Renal cortex interstitium (tissue), 11 donors: ENCODE results near the gene HES3. TPM values are rescaled to one million over a fixed set of nuclear protein-coding genes. Genes with fewer than 3 reads are reported as not detected.
A peak's percentile ranks its signal among the peaks of the same experiment; 100 is the strongest.

ENCODE experiments used
- DNase-seq, 11 donors: peaks; one replicate each; pipeline ENCODE4 v3.0.0-alpha.2; 2013; ENCODE audit warnings: low read depth in 9 of 11, low spot score in 4 of 11; ENCODE audit errors: extremely low read depth in 1 of 11
- polyA plus RNA-seq, 3 donors: library from polyadenylated mRNA; unstranded; fragments of 120-200 nt; gene quantifications; one replicate each; pipeline ENCODE4 v1.2.1, GENCODE V29; 2013; ENCODE audit not compliant: insufficient read length in 3 of 3

HES3 gene
- polyA plus RNA-seq, 3 donors: not detected

DNA sequence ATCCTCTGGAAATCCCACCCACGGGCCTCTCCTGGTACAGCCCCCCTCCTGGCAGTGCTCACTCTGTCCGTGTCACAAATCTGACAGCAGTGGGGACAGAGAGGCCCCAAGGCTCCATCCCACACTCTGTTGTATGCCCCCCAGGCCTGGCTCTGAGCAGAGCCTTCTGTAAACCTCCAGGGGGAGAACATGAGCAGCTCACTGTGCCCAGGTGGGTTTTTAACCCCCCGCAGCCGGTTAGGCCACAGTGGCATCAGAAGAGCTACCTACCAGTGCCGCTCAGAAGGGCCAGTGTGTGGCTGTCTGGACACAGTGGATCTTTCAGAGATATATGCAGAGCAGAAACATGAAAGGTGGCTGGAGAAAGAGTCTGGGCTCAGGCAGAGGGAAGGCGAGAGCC lies 28.9 kb downstream of the HES3 start:
- DNase-seq: no peak

DNA sequence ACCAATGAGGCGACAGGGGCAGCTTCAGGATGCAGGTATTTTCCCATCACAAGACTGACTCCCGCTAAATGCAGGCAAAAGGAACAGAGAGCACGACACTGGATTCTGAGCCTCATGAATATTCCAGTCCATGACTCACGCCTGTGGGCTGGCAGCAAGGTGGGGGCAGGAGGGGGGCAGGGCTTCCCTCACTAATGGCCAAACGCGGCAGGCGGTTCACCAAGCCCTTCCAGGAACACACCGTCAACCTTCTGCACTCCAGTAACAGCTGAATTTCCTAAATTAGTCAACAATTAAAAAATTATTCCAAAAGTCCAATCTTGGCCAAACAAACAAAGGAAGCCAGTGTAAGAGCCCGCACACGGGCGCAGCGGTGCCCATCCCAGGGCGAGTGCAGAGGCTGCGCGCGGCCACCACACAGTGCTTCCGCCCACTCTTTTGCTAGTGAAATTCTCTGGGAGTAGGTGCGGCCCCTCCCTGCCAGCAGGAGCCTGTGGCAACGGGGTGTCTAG lies 29.5 kb downstream of the HES3 start:
- DNase-seq: peak in 2 of 11 donors; percentile 53 to 65

DNA sequence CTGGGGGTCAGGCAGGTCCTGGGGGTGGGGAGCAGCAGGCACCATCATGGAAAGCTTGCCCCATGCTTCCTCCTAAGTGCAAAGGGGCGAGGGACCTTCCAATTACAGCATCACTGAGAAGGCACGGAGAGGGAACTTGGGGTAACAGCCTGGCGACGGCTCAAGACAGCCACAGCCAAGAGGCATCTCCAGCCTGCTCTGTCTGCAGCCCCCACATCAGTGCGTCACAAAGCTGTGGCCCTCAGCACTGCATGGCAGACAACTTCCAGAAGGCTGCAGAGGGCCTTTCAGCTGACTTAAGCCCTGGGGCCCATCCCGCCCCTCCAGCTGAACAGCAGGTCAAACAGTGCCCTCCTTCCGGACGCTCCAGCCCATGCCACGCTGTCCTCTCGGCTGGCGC lies 30.1 kb downstream of the HES3 start:
- DNase-seq: no peak

DNA sequence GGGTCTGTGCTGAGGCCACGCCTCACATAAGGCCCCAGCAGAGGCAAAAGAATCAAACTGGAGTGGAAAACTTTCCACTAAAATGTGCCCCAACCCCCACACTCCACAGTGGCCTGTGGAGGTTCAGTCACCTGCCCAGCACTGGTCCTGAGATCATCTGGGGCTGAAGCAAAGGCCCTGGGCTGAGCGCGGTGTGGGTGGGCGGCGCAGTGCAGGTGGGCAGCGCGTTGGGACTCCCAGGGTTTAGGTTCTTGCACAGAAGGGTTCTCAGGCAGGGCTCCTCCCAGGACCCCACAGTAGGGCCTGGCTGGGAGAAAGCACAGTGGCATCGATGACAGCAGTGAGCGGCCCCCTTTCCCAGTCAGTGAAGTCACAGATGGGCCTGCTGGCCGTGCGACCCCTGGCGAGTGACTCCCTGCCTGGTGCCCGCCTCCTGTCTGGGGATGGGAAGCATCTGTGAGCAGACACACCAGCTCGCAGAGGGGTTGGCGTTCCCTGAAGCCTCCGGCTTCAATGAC lies 30.7 kb downstream of the HES3 start:
- no peak for DNase-seq

DNA sequence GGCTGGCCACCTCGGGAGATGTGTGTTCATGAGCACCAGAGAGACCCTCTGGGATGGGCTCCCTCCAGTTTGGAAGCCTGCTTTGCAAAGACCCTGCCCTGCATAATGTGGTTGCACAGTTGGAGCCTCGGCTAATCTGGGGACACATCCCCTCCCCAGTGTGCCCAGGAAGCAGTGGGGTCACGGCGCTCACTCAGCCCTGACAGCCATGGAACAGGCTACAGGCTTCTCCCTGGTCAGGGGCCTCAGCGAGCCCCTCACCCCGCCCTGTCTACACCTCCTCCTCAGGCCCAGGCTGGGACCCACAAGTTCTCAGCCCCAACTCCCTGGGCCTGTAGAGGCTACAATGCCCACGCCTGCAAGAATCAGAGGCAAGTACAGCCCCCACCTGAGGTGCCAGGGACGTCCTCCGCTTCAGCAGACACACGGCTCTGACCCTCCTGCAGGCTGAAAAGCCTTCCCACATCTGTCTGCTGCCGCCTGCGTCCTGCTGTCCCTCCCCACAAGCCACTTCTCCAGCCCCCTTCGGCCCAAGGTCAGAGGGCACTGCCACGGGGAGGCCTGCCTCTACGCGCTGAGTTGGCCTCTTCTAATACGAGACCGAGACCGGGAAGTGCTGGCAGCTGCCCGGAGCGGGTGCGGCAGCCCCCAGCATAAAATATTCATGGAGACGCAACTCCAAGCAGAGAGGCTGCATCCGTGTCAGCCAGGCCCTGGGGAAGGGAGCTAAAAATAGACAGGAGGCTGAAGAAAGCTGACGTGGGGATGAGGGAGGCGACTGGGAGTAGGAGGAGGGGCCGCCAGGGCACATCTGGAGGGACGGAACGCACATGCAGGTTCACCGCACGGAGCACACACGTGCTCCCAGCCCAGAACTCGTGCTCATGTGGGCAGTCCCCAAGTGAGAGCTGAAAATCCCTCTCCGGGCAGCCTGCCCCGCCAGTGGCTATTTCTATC lies 32.1 kb downstream of the HES3 start:
- DNase-seq: peak in 5 of 11 donors; percentile 67 to 84 (median 73)

DNA sequence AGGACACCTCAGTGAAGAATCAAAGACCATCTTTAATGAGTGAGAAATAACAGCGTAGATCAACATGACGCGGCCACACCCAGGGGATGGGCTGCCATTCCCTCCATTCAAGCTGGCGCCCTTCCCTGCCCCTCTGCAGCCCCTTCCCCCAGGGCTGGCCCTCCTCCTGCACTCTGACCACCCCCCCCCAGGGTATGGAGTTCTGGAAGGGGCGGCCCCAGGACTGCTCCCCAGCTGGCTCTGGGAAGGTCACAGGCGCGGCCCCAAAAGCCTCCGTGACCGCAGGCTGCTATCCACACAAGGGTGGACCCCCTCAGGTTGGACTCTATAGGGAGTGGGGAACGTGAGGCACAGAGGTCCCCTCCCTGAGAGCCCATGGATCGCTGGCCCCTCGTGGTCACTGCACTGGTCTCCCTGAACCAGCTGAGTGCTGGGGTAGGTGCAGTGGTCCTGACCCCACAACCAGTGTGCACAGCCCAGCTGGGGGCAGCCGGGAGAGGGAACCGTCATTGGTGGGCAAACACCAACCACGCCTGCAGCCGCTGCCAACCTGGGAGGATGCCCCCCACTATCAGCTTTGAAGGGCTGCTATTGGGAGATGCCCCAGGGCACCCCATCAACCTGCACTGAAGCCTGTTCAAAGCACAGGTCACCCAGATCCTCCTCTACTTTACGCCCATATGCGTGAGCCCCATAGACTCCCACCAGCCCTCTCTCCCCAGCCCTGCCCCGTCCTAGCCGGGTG lies 33.0 kb downstream of the HES3 start:
- DNase-seq: no peak

DNA sequence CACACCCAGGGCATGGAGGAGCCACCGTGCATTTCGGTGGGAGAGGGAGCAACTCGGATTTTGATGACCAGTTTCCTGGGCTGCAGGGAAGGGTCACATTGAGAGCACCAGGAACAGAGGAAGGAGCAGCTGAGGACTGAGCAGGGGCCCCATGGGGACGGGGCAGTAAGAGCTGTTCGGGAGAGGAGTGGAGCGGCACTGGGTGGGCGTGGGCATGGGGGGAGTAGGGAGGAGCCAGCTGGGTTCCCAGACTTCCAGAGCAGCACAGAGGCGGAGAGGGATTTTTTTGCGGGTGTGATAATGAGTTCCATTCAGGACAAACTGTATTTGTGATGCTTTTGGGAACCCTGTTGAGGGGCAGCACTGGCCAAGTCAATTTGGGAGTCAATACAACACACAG lies 34.3 kb downstream of the HES3 start:
- no peak for DNase-seq

DNA sequence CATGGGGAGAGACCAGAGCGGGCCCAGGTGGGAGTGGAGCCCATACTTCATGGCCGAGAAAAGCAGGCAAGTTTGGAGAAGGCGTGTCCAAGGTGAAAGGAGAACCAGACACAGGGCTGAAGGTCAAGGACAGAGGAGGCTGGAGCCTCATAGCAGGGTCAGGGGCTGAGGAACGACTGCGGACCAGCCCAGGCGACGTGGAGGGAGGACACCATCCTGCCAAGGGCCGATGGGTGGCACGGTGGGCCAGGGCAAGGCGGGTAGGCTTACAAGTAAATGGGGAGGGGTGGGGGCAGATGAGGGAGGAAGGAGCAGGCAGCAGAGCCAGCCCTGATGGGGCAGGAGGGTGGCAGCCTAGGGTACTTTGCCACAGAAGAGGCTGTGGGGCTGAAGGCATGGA lies 35.1 kb downstream of the HES3 start:
- no peak for DNase-seq

DNA sequence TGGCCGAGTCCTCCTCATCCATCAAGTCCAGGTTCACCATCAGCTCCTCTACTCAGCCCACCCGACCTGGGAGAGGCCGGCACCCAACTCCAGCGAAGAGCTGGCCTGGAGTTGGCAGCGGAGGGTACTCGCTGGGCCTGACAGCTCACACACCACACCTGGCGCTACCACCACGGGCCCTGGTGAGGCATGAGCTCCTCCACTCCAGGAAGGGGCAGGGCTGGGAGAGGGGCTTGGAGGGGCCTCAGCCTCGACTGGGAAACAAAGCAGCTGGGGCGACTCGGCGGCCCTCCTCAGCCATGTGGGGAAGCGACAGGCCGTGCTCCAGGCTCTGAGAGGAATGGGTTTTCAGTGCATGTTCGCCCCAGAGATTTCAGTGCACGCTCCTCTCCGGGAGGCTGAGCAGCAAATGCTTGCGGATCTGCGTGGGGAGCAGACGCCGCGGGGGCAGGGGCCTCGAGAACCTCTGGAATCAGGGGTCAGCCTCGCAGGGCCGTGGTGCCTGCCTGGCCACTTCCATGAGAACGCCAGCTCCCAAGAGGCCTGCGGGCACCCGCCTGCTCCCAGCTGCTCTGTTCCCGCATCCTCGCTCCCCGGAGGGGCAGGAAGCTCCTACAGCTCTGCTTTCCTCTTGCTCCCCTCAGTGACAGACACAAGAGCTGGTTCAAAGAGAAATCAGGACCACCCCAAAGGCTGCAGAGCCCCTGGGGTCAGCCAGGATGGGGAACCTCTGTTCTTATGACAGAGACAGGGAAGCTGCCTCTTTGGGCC lies 35.8 kb downstream of the HES3 start:
- DNase-seq: no peak

DNA sequence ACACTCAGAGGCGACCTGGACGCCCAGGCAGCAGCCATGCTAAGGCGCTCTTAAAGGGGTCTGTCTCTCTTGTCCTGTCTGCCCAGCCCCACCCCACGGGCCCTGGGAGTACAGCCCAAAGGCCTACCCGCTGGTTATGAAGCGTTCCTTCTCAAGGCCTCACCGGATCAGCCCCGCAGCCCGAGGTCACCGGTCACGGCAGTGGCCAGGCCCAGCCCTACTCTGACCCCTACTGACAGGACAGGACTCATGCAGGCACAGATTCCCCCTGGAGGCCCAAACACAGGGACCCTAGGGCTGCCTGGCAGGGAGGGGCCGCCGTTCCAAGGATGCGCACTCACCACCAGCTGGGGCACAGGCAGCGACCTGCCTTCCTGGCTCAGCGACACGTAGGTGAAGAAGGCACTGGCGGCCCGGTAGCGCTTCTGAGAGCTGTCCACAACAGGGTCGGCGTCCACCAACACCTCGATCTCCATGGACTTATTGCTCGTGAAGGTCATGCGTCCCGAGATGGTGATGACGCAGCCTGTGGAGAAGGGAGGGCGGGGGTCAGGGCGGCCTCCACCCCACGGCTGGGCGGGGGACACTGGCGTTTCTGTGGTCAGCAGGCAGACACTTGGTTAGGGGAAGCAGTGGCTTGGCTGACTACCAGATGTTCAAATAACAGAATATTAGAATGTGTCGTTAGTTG lies 36.9 kb downstream of the HES3 start:
- no peak for DNase-seq

DNA sequence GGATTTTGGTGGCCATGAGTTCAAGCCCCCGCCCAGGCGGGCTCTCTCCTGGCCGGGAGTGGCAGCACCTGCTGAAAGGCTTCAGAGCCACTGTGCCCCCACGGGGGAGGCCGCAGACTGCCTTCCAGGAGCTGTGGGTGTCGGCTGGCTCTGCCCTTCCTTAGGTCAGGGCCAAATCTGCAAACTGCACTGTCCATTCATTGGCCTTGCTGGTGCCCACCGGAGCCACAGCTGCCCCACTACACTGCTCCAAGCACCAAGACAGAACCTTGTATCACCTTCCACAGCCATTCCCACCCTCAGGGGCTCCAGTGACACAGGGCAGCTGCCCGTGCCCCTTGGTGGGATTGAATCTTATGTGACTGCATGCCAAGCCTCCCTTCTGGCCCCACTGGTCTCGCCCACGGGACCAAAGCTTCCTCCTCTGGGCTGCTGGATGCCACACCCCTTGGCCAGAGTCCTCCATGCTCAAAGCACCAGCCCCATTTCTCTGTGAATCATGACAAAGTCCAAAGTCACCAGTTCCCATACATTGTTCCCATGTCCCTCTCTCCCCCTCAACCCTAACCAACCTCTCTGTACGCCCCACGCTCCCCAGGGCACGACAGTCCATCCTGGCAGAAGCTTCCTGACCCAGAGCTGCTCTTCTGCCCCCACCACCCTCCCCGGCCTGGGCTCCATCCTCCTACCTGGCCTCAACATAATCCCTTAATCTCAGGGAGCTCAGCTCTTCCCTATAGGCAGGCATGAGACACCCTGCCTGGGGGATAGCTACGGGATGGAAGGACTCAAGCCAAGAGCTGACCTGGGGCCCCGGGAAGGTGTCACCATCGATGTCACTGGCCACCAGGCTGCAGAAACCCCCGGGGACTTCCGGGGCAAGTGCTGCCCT lies 37.8 kb downstream of the HES3 start:
- no peak for DNase-seq

DNA sequence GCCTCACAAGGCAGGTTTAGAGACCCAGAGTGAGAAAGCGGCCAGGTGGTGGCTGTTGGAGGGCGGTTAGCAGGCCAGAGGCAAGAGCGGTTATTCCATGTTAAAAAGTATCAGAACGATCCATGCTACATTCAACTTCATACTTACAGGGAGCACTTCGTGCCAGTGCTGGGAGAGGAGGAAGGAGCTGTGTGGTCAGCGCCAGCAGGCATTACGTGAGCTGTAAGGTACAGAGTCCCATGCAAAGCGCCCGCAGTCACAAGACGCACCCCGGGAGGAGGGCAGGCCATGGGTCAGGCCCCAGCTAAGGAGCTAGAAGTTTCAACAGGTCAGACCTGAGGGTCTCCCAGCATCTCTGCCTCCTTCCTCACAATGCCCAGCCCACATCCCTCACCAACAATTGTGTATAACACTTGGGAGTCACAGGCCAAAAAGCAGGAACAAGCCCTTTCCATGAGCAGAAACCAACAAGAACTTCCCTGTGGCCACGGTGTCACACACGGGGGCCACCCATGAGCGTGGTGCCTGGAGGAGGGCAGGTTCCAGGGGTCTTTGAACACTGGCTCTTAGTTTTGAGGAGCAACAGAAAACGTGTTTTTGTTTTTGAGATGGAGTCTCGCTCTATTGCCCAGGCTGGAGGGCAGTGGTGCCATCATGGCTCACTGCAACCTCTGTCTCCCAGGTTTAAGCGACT lies 38.7 kb downstream of the HES3 start:
- DNase-seq: no peak

DNA sequence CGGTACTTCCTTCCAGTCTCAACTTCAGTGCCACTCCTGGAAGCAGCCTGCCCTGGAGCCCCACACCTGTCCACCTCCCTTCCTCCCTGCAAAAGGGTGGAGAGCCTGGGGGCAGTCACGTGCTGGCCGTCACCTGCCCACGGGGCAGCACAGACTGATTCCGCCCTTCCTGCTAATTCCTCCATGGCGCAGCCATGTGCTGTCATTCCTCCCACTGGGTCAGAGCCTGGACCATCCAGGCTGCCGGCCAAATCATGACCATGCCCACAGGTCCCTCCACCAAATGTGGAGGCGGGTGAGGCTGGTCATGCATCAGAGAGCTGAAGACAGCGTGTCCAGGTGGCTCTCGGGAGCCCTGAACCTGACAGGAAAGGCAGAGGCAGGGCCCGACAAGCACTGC lies 41.4 kb downstream of the HES3 start:
- no peak for DNase-seq

DNA sequence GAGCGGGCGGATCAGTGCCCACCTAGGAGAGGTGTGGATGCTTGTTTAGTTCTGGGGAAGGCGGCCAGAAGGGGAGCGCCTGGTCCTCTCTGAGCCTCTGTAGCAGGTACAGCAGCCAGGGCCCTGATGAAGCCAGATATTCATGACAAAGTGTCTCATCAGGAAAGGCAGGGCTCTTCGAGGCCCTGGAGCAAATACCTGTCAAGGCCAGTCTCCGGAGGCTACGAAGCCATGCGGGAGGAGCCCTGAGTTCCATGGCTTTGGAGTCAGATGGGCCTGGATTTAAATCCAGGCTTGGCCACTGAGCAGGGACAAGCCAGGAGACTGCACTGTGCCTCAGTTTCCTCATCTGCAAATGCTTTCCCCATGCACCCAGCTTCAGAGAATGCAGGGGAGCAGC lies 42.3 kb downstream of the HES3 start:
- DNase-seq: no peak

DNA sequence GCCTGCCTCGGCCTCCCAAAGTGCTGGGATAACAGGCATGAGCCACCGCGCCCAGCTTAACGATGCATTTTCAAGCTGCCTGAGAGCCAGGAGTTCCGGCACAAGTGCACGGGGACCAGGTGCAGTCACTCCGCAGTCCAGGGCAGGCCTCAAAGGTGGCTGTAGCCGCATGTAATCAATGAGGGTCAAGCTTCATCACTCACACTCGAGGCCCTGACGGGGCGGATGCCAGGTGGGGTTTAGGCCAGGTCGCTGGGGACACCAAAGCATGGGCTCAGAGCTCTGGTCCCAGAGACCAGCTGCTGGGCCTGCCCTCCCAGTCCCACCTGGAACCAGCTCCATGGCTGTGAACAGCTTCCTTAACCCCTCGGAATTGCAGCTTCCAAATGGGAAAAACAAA lies 43.0 kb downstream of the HES3 start:
- DNase-seq: no peak

DNA sequence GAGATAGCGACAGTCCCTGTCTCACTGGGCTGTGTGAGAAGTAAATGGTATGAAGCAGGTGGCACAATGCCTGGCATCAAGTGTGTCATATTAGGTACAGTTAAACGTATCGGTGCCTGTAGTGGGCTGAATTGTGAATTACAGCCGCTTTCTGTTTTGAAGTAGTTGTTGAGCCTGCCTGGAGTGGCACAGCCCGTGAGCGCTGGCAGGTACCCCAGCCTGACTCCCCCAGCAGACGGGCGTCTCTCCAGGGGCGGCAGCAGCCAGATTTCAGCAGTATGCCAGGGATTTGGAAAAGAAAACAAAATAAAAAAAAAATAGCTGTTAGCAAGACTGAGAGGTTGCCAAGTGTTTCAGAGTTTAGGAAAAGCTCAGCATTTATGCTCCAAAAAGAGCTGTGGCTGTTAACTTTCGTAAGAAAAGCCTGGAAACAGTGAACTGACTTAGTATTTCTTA lies 43.5 kb downstream of the HES3 start:
- DNase-seq: no peak

DNA sequence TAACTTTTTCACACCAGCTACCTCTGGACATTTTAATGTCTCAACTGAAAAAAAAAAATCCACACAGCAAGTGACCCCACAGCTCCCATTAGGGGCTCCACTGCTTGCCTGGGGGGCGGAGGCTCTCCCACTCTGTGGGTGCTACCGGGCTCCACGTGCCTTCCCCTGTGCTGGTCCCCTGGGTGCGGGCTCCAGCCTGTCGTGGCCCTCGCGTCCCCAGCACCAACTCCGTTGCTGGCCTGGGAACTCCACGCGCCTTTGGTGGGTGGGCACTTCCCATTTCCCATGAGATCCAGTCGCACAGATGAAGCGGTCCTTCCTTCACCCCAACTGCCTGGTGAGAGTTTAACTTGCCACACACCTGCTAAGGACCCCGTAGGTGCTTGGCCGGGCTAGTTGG lies 44.0 kb downstream of the HES3 start:
- DNase-seq: no peak
